ENCODE measurements around the gene DCX. TPM values are rescaled to one million over a fixed set of nuclear protein-coding genes. Genes with fewer than 3 reads are reported as not detected.

Gene DCX
- total RNA-seq, 2 donors from 2014 or later, result under 0.01 TPM; not detected in 1

DNA sequence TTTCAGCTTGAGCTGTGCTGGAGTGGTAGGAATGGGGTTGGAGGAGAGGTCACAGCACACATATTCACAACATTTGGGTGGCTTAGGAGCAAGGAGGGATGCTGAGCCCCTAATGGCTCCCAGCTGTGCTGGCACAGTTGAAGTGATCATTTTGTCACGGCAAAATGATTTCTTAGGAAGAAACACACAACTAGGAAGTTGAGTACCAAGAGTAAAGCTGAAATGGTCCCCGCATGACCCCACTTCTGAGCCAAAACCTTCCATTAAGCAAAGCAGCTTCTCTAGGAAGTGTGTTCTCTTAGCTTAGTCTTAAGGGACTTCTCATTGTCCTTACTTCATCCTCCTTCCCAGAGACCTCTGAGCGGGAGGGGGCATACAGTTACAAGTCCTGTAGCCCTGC lies 154.3 kb downstream of the DCX start:
- TF ChIP-seq CTCF (IDR thresholded peaks at IDR 0.05), result no peak
- no peak for TF ChIP-seq POLR2A (IDR thresholded peaks at IDR 0.05)
- H3K27ac ChIP-seq, result no peak overlapping the region
- ATAC-seq (no peak), DNase-seq (no peak)
- H3K36me3 ChIP-seq (replicated peaks in 1 of 2; ENCODE audit: insufficient read depth in 1 of 2, low read depth in 2 of 2), result no peaks in the 10 kb centered on the region
- WGBS, 2 donors, result 67 to 92% methylated on average over 3 of the region's 3 CpGs
- intact Hi-C loops (cut with DNase I), result no loop called here
- H3K4me3 ChIP-seq, result no peak overlapping the region
- H3K9me3 ChIP-seq, result no peaks in the 10 kb centered on the region
- no peaks in the 10 kb centered on the region for H3K27me3 ChIP-seq
- H3K4me1 ChIP-seq, result no peaks in the 10 kb centered on the region

DNA sequence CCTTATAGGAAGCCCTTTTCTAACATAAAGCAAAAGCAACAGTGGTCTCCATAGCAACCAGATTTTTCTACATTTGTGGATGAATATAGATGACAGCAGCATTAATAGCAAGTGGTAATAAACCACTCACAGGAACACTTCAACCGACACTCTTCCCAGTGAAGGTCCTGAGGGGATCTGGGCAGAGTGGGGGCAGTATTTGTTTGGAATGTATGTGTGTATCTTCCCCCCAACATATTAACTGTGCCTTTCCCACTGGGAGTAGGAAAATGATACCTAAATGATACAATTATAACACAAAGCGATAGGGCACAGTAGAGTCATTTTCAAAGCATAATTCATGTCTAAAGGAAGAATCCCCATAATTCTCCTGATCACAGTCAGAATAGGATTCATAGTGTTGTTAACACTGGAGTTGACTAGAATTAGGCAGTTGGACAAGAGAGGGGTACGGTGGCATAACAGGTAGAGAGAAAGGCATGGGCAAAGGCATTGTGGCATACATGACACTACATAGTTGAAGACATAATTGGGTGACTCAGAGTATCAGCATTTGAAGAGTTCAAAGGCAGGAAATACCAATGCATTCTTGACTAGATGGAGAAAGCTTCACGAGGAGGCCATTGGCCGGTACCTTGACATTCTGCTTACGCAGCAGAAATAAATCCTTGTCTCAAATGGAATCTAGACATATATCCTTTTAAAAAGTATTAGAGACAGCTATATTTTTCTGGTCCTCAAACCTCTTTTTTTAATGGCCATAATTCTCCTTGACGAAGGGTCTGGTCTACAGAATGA lies 156.9 kb downstream of the DCX start:
- Histone ChIP-seq H3K4me1 (no peaks in the 10 kb centered on the region), H3K36me3 (replicated peaks in 1 of 2; ENCODE audit: insufficient read depth in 1 of 2, low read depth in 2 of 2) (no peaks in the 10 kb centered on the region), H3K27ac (no peak overlapping the region), H3K27me3 (no peaks in the 10 kb centered on the region), H3K4me3 (no peak overlapping the region), H3K9me3 (no peaks in the 10 kb centered on the region)
- ATAC-seq (no peak), DNase-seq (no peak)
- 91 to 98% methylated on average over 7 of the region's 7 CpGs for WGBS, 2 donors
- TF ChIP-seq CTCF (IDR thresholded peaks at IDR 0.05) (no peak), POLR2A (IDR thresholded peaks at IDR 0.05) (no peak)
- intact Hi-C loops (cut with DNase I), result no loop called here

GRCh38 chrX:111244235-111244750 lies 167.7 kb downstream of the DCX start:
- DNase-seq (no peak), ATAC-seq (no peak)
- H3K9me3 ChIP-seq, result no peaks in the 10 kb centered on the region
- H3K27ac ChIP-seq, result no peak overlapping the region
- no peaks in the 10 kb centered on the region for H3K36me3 ChIP-seq (replicated peaks in 1 of 2; ENCODE audit: insufficient read depth in 1 of 2, low read depth in 2 of 2)
- TF ChIP-seq POLR2A (IDR thresholded peaks at IDR 0.05), result no peak
- peak in 5 of 7 experiments; percentile 11 to 50 (median 34) for TF ChIP-seq CTCF (IDR thresholded peaks at IDR 0.05)
- no peak overlapping the region for H3K4me3 ChIP-seq
- H3K4me1 ChIP-seq, result no peaks in the 10 kb centered on the region
- intact Hi-C loops (cut with DNase I), result loop anchor here (10.0 kb wide), 1 partner anchor 789 kb away; no protein-coding TSS in a partner anchor
- 19 to 22% methylated on average over 2 of the region's 2 CpGs for WGBS, 2 donors
- no peaks in the 10 kb centered on the region for H3K27me3 ChIP-seq

Small RNAs within 50 kb of the gene (small RNA-seq; reads per million reads assigned to genes)
- not detected for gene RNU6-496P

Other genes starting within 250 kb of the DCX start
- 1 to 10 TPM; 1.8 to 6.9 TPM for gene CAPN6, start 141.7 kb downstream of the DCX start, total RNA-seq
- not detected for gene SERTM2, start 99.5 kb upstream of the DCX start, total RNA-seq

Measured in body of pancreas (tissue), 4 donors.